Gastroesophageal sphincter (tissue), 4 donors: Measurements from ENCODE around the gene GRIK2. TPM values are rescaled to one million over a fixed set of nuclear protein-coding genes. Genes with fewer than 3 reads are reported as not detected.

Experiments
- ATAC-seq: fragments of 150-250 bp; one replicate; pipeline ENCODE4 v1.9.1; 2016; ENCODE audit warnings: mild to moderate bottlenecking, moderate library complexity
- H3K27ac ChIP-seq, 4 donors: fragments of 200-600 bp; sonication (generic) in 3 of 4; 1 replicate in 3 of 4; 2 replicates in 1 of 4; pipeline ENCODE4 v1.5.1; 2016 to 2019
- H3K27me3 ChIP-seq: fragments of 200-600 bp; sonication (generic); one replicate; pipeline ENCODE4 v1.5.1; 2019
- H3K36me3 ChIP-seq, 2 donors: fragments of 200-600 bp; sonication (generic); one replicate each; pipeline ENCODE4 v1.5.1; 2019; ENCODE audit warnings: control low read depth in 1 of 2
- H3K4me1 ChIP-seq, 3 donors: fragments of 200-600 bp; sonication (generic); 1 replicate in 2 of 3; 2 replicates in 1 of 3; pipeline ENCODE4 v1.5.1; 2016 to 2019; ENCODE audit warnings: control low read depth in 2 of 3
- H3K4me3 ChIP-seq, 2 donors: fragments of 200-600 bp; sonication (generic); one replicate each; pipeline ENCODE4 v1.5.1; 2019; ENCODE audit warnings: mild to moderate bottlenecking in 1 of 2, moderate library complexity in 1 of 2
- H3K9me3 ChIP-seq, 3 donors: fragments of 200-600 bp; sonication (generic); one replicate each; pipeline ENCODE4 v1.5.1; 2017 to 2019; ENCODE audit warnings: control low read depth in 2 of 3
- EP300 ChIP-seq: sonication (generic); formaldehyde crosslinking; IDR thresholded peaks from one replicate; pipeline ENCODE4 v1.6.1; 2017; ENCODE audit warnings: antibody characterized with exemption, mild to moderate bottlenecking
- POLR2A ChIP-seq, 2 donors: fragments of 450-650 bp; IDR thresholded peaks; one replicate each; pipeline ENCODE4 v1.6.1; 2017; ENCODE audit warnings: antibody characterized with exemption in 2 of 2, mild to moderate bottlenecking in 2 of 2, moderate library complexity in 1 of 2
- POLR2AphosphoS5 ChIP-seq: sonication (generic); formaldehyde crosslinking; IDR thresholded peaks from one replicate; pipeline ENCODE4 v1.6.1; 2017; ENCODE audit warnings: antibody characterized with exemption
- WGBS, 2 donors: methylation state at CpG; one replicate each; pipeline ENCODE4 v1.1.5; 2018; ENCODE audit warnings: low coverage in 1 of 2; 5-methylcytosine and 5-hydroxymethylcytosine counted together
- total RNA-seq, 4 donors: library from RNA; depleted of rRNA; stranded (reverse); fragments of >200 nt; gene quantifications; one replicate each; pipeline ENCODE4 v1.1.0, GENCODE V29; 2016
- TF ChIP-seq, protein P1 (sequence below), 4 experiments: fragments of 200-600 bp in 2 of 4; fragments of 450-650 bp in 2 of 4; sonication (generic) in 1 of 4; IDR thresholded peaks; one replicate each; pipeline ENCODE4 v1.5.1; 2017 to 2019; ENCODE audit warnings: antibody characterized with exemption in 4 of 4, mild to moderate bottlenecking in 2 of 4, moderate library complexity in 2 of 4

Gene GRIK2
- total RNA-seq, 4 donors from 2014 or later = 0.82 to 2.2 (median 1.0) TPM

DNA sequence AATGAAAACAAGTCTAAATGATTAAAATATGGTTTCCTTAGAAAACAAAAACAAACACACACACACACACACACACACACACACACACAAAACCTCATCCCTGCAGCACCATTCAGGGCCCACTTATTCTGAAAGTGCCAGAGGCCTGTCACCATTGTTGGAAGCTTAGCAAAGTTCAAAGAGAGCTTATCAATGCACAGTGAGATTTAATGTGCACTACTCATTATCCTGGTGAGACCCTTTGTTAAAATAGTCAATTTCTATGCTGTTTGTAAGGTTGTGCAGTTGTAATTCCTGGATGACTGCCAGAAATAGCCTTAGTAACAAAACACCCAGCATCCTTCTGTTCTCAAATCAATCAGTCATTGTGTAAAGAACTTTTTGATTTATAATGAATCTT, 482.9 kb downstream of the GRIK2 start:
- Histone ChIP-seq H3K36me3 (no peaks in the 10 kb centered on the region), H3K27me3 (no peaks in the 10 kb centered on the region), H3K9me3 (no peaks in the 10 kb centered on the region), H3K27ac (no peak overlapping the region), H3K4me3 (no peak overlapping the region), H3K4me1 (no peaks in the 10 kb centered on the region)
- ATAC-seq = no peak
- no peak for TF ChIP-seq POLR2AphosphoS5
- no peak for TF ChIP-seq EP300
- TF ChIP-seq, protein P1, sequence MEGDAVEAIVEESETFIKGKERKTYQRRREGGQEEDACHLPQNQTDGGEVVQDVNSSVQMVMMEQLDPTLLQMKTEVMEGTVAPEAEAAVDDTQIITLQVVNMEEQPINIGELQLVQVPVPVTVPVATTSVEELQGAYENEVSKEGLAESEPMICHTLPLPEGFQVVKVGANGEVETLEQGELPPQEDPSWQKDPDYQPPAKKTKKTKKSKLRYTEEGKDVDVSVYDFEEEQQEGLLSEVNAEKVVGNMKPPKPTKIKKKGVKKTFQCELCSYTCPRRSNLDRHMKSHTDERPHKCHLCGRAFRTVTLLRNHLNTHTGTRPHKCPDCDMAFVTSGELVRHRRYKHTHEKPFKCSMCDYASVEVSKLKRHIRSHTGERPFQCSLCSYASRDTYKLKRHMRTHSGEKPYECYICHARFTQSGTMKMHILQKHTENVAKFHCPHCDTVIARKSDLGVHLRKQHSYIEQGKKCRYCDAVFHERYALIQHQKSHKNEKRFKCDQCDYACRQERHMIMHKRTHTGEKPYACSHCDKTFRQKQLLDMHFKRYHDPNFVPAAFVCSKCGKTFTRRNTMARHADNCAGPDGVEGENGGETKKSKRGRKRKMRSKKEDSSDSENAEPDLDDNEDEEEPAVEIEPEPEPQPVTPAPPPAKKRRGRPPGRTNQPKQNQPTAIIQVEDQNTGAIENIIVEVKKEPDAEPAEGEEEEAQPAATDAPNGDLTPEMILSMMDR (IDR thresholded peaks at IDR 0.05) = no peak
- no peak for TF ChIP-seq POLR2A (IDR thresholded peaks at IDR 0.05)

DNA sequence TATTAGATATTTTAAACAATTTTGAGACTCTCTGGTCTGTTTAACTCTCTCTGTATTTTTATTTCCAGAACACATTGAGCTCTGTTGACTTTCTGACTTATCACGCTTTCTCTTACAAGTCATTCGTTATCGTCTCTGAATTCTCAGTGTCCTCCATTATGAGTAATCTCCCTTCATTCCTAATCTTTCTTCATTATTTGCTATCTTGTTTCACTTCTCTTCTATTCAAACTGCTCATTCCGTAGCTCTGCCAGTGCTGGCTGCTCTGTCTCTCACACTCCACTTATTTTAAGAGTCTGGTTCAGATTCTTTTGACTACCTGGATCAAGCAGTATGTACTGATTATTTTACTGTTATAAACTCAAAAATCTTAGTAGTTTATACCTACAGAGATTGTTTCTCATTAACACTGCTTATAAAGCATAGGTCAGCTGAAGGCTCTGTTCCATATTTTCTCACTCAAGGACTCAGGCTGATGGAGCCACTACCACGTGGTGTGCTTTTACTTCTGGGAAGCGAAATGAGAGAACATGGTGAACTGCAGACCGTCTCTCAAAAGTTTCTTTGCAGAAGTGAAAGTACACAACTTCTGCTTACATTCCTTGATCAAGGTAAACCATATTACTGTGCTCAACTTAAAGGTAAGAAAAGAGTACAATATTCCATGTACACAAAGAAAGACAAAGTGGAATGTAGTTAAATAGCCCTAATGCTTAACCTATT, 485.2 kb downstream of the GRIK2 start:
- no peak overlapping the region for H3K27ac ChIP-seq
- WGBS, 2 donors = 37 to 39% methylated on average over 7 of the region's 7 CpGs

DNA sequence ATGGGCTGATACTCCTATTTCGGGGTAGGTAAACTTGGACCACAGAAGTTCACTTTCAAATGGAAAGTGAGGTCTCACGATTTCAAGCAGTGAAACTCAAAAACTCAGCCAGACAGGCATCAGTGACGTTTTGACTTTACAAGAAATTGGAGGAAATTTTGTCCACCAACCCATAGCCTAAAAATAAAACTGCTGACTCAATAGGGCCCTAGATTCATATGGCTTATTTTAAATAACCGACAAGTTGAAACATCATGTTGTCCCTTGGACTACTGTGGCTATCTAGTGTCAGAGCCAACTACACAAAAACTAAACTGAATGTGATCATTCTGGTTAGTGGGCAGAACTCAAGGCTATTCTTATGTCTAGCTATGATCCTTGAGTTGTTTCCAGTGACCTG, 486.3 kb downstream of the GRIK2 start:
- H3K4me3 ChIP-seq = no peak overlapping the region
- ATAC-seq = no peak
- no peak for TF ChIP-seq POLR2A (IDR thresholded peaks at IDR 0.05)
- no peak for TF ChIP-seq POLR2AphosphoS5
- TF ChIP-seq, protein P1 (IDR thresholded peaks at IDR 0.05) = no peak
- TF ChIP-seq EP300 = no peak
- H3K9me3 ChIP-seq = no peaks in the 10 kb centered on the region
- H3K27ac ChIP-seq = no peak overlapping the region
- no peaks in the 10 kb centered on the region for H3K36me3 ChIP-seq
- H3K27me3 ChIP-seq = no peaks in the 10 kb centered on the region
- 62 to 84% methylated on average over 2 to 3 of the region's 4 CpGs for WGBS, 2 donors
- no peaks in the 10 kb centered on the region for H3K4me1 ChIP-seq

More for the DNA sequence above, 485.2 kb downstream of the GRIK2 start:
- H3K36me3 ChIP-seq = no peaks in the 10 kb centered on the region
- no peaks in the 10 kb centered on the region for H3K27me3 ChIP-seq
- no peak for ATAC-seq
- no peak overlapping the region for H3K4me3 ChIP-seq
- TF ChIP-seq POLR2AphosphoS5 (no peak), EP300 (no peak), POLR2A (IDR thresholded peaks at IDR 0.05) (no peak)
- TF ChIP-seq, protein P1 (IDR thresholded peaks at IDR 0.05) = no peak
- no peaks in the 10 kb centered on the region for H3K9me3 ChIP-seq
- no peaks in the 10 kb centered on the region for H3K4me1 ChIP-seq

DNA sequence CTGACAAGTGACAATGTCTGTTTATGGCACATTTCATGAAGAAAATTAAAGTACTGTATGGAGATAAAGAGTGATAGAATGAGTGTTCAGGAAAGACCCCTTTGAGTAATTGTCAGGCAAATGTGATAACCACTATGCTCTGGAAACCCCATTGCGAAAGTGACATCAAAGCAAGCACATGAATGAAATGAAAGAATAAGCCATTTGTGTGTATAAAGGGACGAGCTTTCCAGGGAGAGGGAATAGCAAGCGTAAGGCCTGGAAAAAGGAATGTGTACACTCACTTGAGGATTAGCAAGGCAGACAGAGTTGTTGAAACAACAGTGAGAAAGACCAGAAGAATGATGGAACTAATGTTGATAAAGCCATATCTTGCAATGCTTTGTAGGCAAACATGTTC, 490.0 kb downstream of the GRIK2 start:
- WGBS, 2 donors = 92 to 93% methylated on average over 3 of the region's 3 CpGs
- no peaks in the 10 kb centered on the region for H3K4me1 ChIP-seq
- no peaks in the 10 kb centered on the region for H3K27me3 ChIP-seq
- H3K9me3 ChIP-seq = no peaks in the 10 kb centered on the region
- no peak overlapping the region for H3K4me3 ChIP-seq
- TF ChIP-seq POLR2AphosphoS5 (no peak), EP300 (no peak)
- no peak overlapping the region for H3K27ac ChIP-seq
- no peaks in the 10 kb centered on the region for H3K36me3 ChIP-seq
- ATAC-seq = no peak

DNA sequence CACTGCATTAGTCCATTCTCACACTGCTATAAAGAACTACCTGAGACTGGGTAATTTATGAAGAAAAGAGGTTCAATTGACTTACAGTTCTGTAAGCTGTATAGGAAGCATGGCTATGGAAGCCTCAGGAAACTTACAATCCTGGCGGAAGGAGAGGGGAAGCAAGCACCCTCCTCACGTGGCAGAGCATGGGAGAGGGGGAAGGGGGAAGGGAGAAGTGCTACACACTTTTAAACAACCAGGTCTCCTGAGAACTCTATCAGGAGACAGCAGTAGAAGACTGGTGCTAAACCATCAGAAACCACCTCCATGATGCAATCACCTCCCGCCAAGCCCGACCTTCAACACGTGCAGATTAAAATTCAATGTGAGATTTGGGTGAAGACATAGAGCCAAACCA, 494.0 kb downstream of the GRIK2 start:
- 62 to 74% methylated on average over 3 to 5 of the region's 5 CpGs for WGBS, 2 donors

More for the DNA sequence above, 494.0 kb downstream of the GRIK2 start:
- no peak for TF ChIP-seq POLR2AphosphoS5
- TF ChIP-seq POLR2A (IDR thresholded peaks at IDR 0.05) = no peak
- TF ChIP-seq EP300 = no peak
- TF ChIP-seq, protein P1 (IDR thresholded peaks at IDR 0.05) = no peak
- Histone ChIP-seq H3K4me3 (no peak overlapping the region), H3K9me3 (no peaks in the 10 kb centered on the region), H3K27me3 (no peaks in the 10 kb centered on the region), H3K27ac (no peak overlapping the region), H3K4me1 (no peaks in the 10 kb centered on the region), H3K36me3 (no peaks in the 10 kb centered on the region)
- ATAC-seq = no peak
